ENCODE measurements around the gene MFAP2. TPM values are rescaled to one million over a fixed set of nuclear protein-coding genes. Genes with fewer than 3 reads are reported as not detected.
"Not testable (repeated sequence)": the region's sequence is repeated elsewhere in the genome, so short reads cannot be mapped to it uniquely, and the experiment has no call there.

Gene MFAP2
- total RNA-seq, 6 donors from 2014 or later: 2.1 to 21.7 (median 7.2) TPM

- Histone ChIP-seq H3K36me3 (peaks cover 0 to 73% (median 32%) of the 10 kb centered on the region in 4 donors), H3K4me3 (no peak overlapping the region), H3K27ac (no peak overlapping the region), H3K4me1 (no peaks in the 10 kb centered on the region), H3K9me3 (no peaks in the 10 kb centered on the region), H3K27me3 (no peaks in the 10 kb centered on the region)
- WGBS, 2 donors: 89 to 92% methylated on average over 19 of the region's 19 CpGs
- TF ChIP-seq POLR2AphosphoS5 (IDR thresholded peaks at IDR 0.05) (no peak), CTCF (IDR thresholded peaks at IDR 0.05) (no peak), POLR2A (IDR thresholded peaks at IDR 0.05) (no peak), EP300 (IDR thresholded peaks at IDR 0.05) (no peak)
- DNase-seq (no peak), ATAC-seq (ENCODE audit: low FRiP score in 2 of 2) (no peak)
Observed at GRCh38 chr1:16944038-16944437, 36.4 kb downstream of the MFAP2 start.

GRCh38 chr1:16939386-16940180 lies 40.8 kb downstream of the MFAP2 start:
- H3K4me1 ChIP-seq, H3K9me3 ChIP-seq, H3K27me3 ChIP-seq, H3K4me3 ChIP-seq, H3K27ac ChIP-seq: not testable (repeated sequence)
- peak in 1 of 2 donors; percentile 18 for ATAC-seq (ENCODE audit: low FRiP score in 2 of 2)
- H3K36me3 ChIP-seq: peaks cover 0 to 71% (median 30%) of the 10 kb centered on the region in 4 donors
- WGBS, 2 donors: 96 to 97% methylated on average over 32 of the region's 32 CpGs
- peak in 1 of 2 donors; percentile 83 for DNase-seq

GRCh38 chr1:16938351-16939321 lies 41.8 kb downstream of the MFAP2 start:
- 79 to 91% methylated on average over 40 to 51 of the region's 51 CpGs for WGBS, 2 donors
- DNase-seq: no peak

GRCh38 chr1:16936580-16936979 lies 43.8 kb downstream of the MFAP2 start:
- not testable (repeated sequence) for H3K27me3 ChIP-seq, H3K4me3 ChIP-seq, H3K27ac ChIP-seq, DNase-seq, H3K9me3 ChIP-seq, H3K4me1 ChIP-seq
- peak in 1 of 2 donors; percentile 28 for ATAC-seq (ENCODE audit: low FRiP score in 2 of 2)
- 88 to 98% methylated on average over 14 to 16 of the region's 16 CpGs for WGBS, 2 donors
- H3K36me3 ChIP-seq: peaks cover 0 to 69% (median 28%) of the 10 kb centered on the region in 4 donors

More at GRCh38 chr1:16938351-16939321, 41.8 kb downstream of the MFAP2 start:
- Histone ChIP-seq H3K4me3 (no peak overlapping the region), H3K27me3 (no peaks in the 10 kb centered on the region), H3K27ac (no peak overlapping the region), H3K4me1 (no peaks in the 10 kb centered on the region), H3K36me3 (peaks cover 0 to 68% (median 27%) of the 10 kb centered on the region in 4 donors), H3K9me3 (no peaks in the 10 kb centered on the region)
- ATAC-seq (ENCODE audit: low FRiP score in 2 of 2): peak in 1 of 2 donors; percentile 3
- TF ChIP-seq POLR2AphosphoS5 (IDR thresholded peaks at IDR 0.05): no peak
- TF ChIP-seq EP300 (IDR thresholded peaks at IDR 0.05): no peak
- no peak for TF ChIP-seq CTCF (IDR thresholded peaks at IDR 0.05)
- no peak for TF ChIP-seq POLR2A (IDR thresholded peaks at IDR 0.05)

- H3K27me3 ChIP-seq; H3K4me1 ChIP-seq; DNase-seq; H3K27ac ChIP-seq; H3K4me3 ChIP-seq; ATAC-seq (ENCODE audit: low FRiP score in 2 of 2); H3K9me3 ChIP-seq: not testable (repeated sequence)
- peaks cover 0 to 68% (median 32%) of the 10 kb centered on the region in 4 donors for H3K36me3 ChIP-seq
Observed at GRCh38 chr1:16933945-16934344, 46.5 kb downstream of the MFAP2 start.

GRCh38 chr1:16931206-16931934 lies 49.0 kb downstream of the MFAP2 start:
- DNase-seq: peak in 1 of 2 donors; percentile 40
- not testable (repeated sequence) for H3K27ac ChIP-seq; H3K4me1 ChIP-seq; ATAC-seq (ENCODE audit: low FRiP score in 2 of 2); H3K4me3 ChIP-seq; H3K9me3 ChIP-seq; H3K27me3 ChIP-seq
- H3K36me3 ChIP-seq: peaks cover 0 to 46% (median 18%) of the 10 kb centered on the region in 4 donors
- 84 to 88% methylated on average over 18 of the region's 18 CpGs for WGBS, 2 donors

GRCh38 chr1:16929146-16930041 lies 51.0 kb downstream of the MFAP2 start:
- H3K4me1 ChIP-seq; H3K4me3 ChIP-seq; H3K27ac ChIP-seq; H3K9me3 ChIP-seq; ATAC-seq (ENCODE audit: low FRiP score in 2 of 2); H3K27me3 ChIP-seq: not testable (repeated sequence)
- WGBS, 2 donors: 88 to 91% methylated on average over 22 to 24 of the region's 24 CpGs
- peaks cover 0 to 32% (median 13%) of the 10 kb centered on the region in 4 donors for H3K36me3 ChIP-seq
- DNase-seq: peak in 1 of 2 donors; percentile 30
